ENCODE results near the gene SF3B3.

The SF3B3 gene

GRCh38 chr16:70496513-70496912, 27.1 kb upstream of the SF3B3 start:
- no peak for DNase-seq (ENCODE audit: low read depth, low spot score)
- H3K4me3 ChIP-seq (ENCODE audit: low read depth, low read length) = no peak overlapping the region
- POLR2A ChIA-PET = no interaction called here
- TF ChIP-seq CTCF (IDR thresholded peaks at IDR 0.05; ENCODE audit: insufficient read depth, low read length, missing control alignments) = no peak
- CTCF ChIA-PET = interaction anchor here (2.0 kb wide), 1 partner anchor 157 kb away, joined by 7 read pairs; no protein-coding TSS in a partner anchor

- POLR2A ChIA-PET = no interaction called here
Observed at GRCh38 chr16:70508752-70509151, 14.9 kb upstream of the SF3B3 start.

GRCh38 chr16:70510216-70510615, 13.4 kb upstream of the SF3B3 start:
- ChIA-PET CTCF (no interaction called here), POLR2A (no interaction called here)
- DNase-seq (ENCODE audit: low read depth, low spot score) = no peak
- no peak for TF ChIP-seq CTCF (IDR thresholded peaks at IDR 0.05; ENCODE audit: insufficient read depth, low read length, missing control alignments)
- H3K4me3 ChIP-seq (ENCODE audit: low read depth, low read length) = no peak overlapping the region

More at GRCh38 chr16:70508752-70509151, 14.9 kb upstream of the SF3B3 start:
- H3K4me3 ChIP-seq (ENCODE audit: low read depth, low read length) = no peak overlapping the region
- CTCF ChIA-PET = interaction anchor here (0.6 to 1.5 kb wide), 2 partner anchors 10 to 144 kb away, joined by 3 to 4 read pairs; no protein-coding TSS in a partner anchor
- no peak for TF ChIP-seq CTCF (IDR thresholded peaks at IDR 0.05; ENCODE audit: insufficient read depth, low read length, missing control alignments)
- DNase-seq (ENCODE audit: low read depth, low spot score) = no peak

GRCh38 chr16:70511833-70512232, 11.8 kb upstream of the SF3B3 start:
- ChIA-PET CTCF (no interaction called here), POLR2A (no interaction called here)
- no peak for TF ChIP-seq CTCF (IDR thresholded peaks at IDR 0.05; ENCODE audit: insufficient read depth, low read length, missing control alignments)
- no peak for DNase-seq (ENCODE audit: low read depth, low spot score)
- no peak overlapping the region for H3K4me3 ChIP-seq (ENCODE audit: low read depth, low read length)

GRCh38 chr16:70512456-70512855, 11.2 kb upstream of the SF3B3 start:
- CTCF ChIA-PET = no interaction called here
- TF ChIP-seq CTCF (IDR thresholded peaks at IDR 0.05; ENCODE audit: insufficient read depth, low read length, missing control alignments) = no peak
- H3K4me3 ChIP-seq (ENCODE audit: low read depth, low read length) = no peak overlapping the region
- POLR2A ChIA-PET = no interaction called here
- no peak for DNase-seq (ENCODE audit: low read depth, low spot score)

GRCh38 chr16:70520612-70521297, 2.9 kb upstream of the SF3B3 start:
- DNase-seq (ENCODE audit: low read depth, low spot score) = peak; percentile 49
- ChIA-PET CTCF (no interaction called here), POLR2A (no interaction called here)
- H3K4me3 ChIP-seq (ENCODE audit: low read depth, low read length) = no peak overlapping the region
- no peak for TF ChIP-seq CTCF (IDR thresholded peaks at IDR 0.05; ENCODE audit: insufficient read depth, low read length, missing control alignments)

All from AG04449 (cell line).